GM19035 (cell line): ENCODE measurements around the gene SH3BP5.

Experiments used
- ATAC-seq: cut with Tn5 transposase; IDR thresholded peaks from one replicate; pipeline ENCODE4 v1.9.1; 2021; ENCODE audit not compliant: unreplicated experiment

Gene SH3BP5

DNA sequence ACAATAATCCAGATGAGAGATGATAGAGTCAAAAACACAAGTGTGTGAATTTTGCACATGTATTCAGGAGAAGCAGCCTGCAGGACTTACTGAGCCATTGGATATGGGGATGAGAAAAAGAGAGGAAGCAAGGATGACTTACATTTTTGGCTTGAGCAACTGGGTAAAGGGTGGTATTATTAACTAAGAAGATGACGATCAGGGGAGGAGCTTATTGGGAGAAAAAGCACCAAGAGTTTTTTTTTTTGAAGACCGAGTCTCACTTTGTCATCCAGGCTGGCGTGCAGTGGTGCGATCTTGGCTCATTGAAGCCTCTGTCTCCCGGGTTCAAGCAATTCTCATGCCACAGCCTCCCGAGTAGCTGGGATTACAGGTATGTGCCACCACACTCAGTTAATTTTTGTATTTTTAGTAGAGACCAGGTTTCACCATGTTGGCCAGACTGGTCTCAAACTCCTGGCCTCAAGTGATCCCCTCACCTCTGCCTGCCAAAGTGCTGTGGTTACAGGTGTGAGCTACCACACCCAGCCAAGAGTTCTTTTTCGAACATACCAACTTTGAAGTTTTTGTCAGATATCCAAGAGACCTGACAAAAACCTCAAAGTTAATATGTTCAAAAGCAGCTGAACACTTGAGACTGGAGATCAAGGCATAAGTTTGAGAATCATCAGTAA is 14.8 kb upstream of the SH3BP5 start:
- no peak for ATAC-seq

DNA sequence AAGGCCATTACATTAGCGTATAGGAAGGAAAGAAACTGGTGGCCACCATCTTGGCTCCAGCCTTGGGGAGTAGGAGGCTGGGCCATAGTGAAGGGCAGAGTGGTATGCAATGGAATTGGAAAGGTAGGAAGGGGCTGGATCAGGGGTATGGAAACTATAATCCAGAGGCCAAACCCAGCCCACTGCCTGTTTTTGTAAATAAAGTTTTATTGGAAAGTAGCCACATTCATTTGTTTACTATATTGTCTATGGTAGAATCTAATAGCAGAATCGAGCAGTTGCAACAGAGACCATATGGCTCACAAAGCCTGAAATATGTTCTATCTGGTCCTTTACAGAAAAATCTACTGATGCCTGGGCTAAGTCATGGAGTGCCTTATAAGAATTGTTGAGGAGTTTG is 14.1 kb upstream of the SH3BP5 start:
- ATAC-seq = no peak

DNA sequence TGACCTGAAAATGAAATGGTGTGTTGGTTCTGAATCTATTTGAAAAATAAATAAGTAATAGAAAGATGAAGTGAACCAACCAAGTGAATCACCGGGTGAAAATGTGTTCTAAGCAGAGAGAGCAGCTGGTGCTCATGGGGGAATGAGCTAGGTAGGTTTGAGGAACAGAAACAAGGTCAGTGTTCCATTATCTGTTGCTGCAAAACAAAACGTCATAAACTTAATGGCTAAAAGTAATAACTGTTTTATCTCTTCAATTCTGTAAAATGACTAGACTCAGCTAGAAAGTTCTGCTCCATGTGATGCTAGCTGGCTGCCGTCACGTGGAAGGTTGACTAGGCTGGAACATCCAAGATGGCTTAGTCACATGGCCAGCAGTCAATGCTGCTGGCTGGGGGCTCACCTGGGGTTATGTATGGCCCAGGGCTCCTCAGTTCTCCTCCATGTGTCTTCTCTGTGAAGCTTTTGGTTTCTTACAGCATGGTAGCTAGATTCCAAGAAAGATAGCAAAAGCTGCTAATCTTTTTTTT is 13.3 kb upstream of the SH3BP5 start:
- peak; percentile 85 for ATAC-seq

DNA sequence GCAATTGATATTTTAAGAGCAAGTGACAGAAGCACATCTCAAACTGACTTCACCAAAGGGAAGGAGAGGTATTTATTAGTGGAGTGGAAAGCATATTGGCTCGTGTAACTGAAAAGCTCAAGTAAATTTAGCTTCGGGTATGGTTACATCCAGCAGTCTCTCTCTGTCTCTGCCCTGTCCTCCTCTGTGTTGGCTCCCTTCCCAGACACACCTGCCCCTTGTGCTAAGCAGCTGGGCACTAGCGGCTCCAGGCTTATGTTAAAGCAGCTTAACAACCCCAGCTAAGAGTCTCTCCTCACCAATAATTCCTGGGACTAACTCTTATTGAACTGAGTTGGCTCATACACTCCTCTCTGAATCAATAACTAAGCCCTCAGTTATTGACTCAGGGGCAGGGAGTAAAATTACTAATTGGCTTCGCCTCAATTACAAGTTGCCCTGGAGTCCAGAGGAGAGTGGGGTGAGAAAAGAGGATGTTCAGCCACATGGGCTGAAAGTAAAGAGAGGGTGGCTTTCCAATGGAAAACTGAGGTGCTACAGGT is 12.8 kb upstream of the SH3BP5 start:
- ATAC-seq = no peak

DNA sequence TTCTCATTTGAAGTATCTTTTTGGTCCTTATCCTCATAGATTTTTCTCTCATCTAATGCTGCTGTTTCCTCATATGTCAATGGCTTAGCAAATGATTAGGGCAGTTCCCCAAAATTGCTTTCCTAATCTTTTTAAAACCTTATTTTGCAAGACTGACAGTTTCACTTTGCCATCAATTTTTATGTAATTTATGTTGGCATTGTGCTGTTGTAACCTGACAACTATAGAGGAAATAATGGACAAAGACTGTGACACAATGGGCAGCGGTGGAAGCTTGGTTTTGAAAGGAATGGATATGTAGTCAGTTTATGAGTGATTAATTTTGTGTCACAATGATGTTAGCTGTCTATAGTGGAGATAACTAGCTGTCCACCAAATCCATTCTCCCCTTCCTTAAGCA is 10.6 kb upstream of the SH3BP5 start:
- ATAC-seq = no peak

DNA sequence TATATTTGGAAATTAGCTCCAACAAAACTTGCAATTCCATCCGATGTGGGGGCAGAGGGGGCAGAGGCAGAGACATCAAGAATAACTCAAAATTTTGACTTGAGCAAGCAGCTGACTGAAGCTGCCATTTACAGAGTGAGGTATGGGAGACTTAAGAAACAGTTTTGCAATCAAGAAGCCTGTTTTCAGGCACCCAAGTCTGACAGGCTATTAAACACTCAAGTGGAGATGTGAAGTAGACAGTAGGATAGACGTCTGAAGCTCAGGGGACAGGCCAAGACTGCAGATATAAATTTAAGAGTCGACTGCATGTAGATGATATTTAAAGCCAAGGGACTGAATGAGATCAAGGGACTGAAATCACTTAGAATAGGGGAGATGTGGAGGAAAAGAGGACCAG is 9.9 kb upstream of the SH3BP5 start:
- no peak for ATAC-seq

DNA sequence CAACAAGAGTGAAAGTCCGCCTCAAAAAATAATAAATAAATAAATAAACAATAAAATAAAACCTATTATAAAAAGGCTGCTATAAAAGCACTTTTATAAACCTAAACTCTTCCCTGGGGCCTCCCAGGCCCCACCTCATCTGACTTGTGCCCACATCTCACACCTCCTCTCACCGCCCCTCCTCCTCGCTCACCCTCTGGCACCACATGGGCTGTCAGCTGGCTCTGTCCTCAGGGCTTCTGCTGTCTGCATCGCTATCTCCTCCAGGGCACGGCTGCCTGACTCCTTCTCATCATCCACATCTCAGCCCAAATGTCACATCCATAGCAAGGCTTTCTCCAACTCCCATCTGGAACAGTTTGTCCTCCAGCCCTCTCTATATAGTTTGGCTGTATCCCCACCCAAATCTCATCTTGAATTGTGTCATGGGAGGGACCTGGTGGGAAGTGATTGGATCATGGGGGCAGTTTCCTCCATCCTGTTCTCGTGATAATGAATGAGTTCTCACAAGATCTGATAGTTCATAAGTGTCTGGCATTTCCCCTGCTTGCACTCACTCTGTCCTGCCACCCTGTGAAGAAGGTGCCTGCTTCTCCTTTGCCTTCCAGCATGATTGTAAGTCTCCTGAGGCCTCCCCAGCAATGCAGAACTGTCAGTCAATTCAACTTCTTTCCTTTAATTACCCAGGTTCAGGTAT is 8.8 kb upstream of the SH3BP5 start:
- ATAC-seq = no peak

DNA sequence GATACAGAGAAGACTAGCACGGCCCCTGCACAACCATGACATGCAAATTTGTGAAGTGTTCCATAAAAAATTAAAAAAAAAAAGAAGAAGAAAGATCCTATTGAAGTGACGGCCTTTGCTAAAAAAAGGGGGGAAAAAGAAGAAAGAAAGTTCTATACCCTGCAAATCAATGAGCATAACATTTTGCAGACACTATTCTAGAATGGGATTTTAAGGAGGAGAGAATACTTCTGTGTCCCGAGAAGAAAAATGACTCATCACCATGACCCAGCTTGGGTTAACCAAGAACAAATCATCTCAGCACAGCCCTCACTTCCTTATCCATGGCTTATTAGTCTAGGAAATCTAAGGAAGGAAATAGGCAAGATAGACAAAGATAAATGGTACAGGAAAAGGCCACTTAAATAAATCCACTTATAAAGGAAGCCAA is 7.4 kb upstream of the SH3BP5 start:
- ATAC-seq = no peak

DNA sequence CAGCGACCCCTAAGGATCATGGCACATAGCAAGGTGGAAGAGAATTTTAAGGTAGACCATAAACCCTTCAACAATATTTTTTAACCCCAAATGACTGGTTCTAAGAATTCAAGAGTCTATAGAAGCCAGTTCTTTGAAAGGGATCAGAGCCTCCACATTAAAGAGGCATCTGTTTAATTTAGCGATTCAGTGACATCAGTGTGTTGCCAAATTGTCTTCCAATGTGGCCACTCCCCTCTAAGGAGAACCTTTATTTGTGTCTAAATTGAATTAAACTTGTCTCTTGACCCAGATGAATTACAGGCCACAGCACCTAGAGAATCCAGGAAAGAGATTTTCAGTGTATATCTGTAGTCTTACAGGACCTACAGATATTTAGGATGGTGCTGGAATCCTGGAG is 6.6 kb upstream of the SH3BP5 start:
- no peak for ATAC-seq

DNA sequence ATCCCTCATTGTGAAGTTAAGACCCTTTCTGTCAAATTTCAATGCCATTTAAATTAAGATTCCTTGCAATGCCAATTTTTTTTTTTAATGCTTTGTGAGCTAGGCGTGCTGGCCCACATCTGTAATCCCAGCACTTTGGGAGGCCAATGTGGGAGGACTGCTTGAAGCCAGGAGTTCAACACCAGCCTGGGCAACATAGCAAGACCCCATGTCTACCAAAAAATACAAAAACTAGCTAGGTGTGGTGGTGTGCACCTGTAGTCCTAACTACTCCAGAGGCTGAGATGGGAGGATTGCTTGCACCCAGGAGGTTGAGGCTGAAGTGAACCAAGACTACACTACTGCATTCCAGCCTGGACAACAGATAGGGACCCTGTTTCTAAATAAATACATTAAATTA is 5.6 kb upstream of the SH3BP5 start:
- ATAC-seq = no peak

DNA sequence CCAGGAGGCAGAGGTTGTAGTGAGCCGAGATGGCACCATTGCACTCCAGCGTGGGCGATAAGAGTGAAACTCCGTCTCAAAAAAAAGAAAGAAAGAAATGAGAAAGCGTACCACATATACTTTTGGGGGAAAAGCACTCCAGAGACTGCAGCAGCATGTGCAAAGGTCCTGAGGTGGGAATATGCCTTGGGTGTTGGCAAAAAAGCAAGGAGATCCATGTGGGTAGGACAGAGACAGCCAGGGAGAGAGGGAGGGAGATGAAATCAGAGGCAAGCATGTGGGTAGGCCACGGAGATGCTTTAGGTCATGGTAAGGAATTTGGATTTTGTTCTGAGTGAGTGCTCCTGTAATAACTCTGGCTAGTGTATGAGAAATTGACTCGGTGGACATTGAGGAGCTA is 3.7 kb upstream of the SH3BP5 start:
- ATAC-seq = no peak

DNA sequence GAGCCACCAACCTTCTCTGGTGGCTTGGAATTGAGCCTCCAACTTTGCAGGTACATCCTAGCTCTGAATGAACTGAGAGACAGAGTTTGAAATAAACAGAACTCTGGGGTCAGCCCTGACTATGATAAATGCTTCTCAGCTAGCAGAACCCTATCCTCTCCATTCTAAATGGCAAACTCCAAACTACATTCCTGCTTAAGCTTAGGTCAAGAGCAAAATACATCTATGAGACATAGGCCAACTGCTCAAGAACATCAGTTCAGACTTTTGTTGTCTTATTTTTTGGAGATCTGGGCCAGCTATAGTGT is 1.5 kb upstream of the SH3BP5 start:
- no peak for ATAC-seq

DNA sequence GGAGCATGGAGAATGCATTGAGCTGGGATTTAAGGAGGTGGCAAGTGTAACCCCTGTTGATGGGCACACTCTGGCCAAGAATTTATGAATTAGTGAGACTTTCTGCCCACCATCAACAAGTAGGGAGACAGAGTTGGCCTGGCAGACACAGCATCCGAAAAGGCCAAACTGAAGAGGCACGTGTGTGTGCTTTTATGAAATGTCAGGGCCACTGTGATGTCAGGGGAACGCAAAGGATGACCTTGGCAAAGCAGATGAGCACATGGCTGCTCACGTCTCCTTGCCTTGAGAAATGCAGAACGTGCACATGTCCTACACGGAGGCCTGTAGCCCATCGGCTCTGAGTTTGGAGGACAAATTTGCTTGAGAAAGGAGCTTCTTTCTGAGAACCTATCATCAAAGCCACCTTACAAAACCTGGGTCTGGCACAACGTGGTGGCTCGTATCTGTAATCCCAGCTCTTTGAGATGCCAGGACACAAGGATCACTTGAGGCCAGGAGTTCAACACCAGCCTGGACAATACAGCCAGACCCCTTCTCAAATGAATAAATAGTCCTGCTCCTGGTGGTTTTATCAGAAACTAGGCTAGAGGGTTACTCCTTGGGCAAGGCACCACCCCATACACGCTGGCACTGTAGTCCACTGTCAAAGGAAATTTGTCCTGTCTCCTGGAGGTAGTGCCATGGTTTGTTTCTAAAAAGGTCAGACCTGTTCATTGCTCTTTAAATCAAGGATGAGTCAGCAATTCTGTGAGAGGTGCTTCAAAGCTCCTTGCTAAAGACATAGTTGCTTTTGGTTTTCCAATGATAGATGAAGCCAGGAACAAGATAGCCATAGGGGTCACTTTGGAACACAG is 941 bp upstream of the SH3BP5 start:
- no peak for ATAC-seq

DNA sequence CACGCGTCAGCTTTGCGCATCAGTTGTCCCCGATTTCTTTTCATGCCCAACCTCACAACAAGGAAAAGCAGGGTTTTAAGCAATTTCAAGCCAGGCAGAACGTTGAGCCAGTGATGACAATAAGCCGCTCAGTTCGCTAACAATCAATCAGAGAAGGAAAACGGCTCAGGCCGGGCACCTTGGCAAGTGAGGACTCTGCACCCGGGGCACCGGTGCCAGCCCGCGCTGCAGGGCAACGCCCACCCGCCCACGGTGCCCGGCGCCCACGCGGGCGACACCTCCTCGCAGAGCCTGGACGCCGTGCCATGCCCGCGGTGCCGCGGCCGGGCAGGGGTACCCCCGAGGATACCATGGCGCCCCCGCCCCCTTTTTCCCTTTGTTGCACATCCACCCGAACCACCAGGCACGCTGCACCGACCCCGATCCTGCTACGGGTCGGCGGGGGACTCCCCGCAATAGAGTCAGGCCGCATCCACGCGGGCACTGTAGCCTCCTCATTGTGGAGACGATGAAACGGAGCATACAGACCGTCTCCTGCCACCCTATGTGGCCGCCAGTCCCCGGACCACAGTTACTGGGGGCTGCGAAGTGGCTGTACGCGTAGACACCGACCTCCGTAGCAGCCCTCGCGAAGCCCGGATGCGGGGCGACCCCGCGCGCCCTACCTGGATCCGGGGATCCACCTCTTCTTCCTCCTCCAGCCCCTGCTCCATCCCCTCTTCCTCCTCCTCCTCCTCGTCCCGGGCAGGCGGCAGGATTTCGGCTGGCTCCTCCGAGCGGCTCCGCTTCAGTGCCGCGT is 581 bp downstream of the SH3BP5 start:
- peak; percentile 38 for ATAC-seq

DNA sequence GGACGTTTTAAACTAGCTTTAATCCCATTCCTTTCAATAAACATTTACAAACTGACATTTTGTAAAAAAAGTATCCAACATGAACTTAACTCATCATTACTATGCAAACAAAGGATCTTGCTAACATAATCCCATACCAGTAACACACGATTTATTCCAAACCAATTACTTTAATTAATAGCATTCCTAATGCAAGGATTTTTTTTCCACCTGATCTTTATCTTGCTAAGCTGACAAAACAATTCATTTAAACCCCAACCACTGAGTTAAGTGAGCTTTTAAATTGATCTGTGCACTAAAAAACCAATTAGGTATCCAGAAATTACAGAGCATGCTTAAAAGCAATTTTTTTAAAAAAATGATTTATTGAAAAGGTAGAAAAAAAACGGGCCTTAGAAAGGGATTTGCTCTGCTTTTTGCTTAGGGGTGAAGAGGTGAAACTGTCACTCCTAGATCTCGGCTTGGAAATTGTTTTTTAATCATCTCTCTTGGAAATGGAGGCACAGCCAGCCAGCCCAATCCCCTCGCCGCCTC is 1.2 kb downstream of the SH3BP5 start:
- no peak for ATAC-seq

DNA sequence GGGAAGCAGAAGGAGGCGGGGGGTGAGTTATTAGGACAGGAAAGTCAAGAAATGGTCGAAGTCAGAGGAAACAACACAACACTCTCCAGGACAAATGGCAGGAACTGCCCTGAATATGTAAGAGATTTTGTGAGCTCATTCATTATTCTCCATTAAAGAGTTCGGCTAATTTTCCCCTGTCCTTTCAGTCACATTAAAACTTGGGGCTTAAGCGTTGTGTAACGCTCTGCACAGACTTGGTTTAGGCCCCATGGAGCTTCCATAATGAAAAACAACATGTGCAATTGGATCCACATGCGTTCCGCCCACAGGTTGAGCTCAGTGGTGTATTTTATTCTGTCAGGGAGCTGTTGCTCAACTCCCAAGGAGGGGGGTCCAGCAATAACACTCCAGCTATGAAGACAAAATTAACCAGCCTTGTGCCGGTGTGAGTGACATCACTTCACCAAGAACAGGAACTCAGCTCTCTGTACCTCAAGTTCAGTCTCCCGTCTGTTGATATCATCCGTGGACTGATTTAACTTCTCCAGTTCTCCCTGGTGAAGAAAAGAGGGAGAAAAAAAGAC is 2.3 kb downstream of the SH3BP5 start:
- no peak for ATAC-seq

DNA sequence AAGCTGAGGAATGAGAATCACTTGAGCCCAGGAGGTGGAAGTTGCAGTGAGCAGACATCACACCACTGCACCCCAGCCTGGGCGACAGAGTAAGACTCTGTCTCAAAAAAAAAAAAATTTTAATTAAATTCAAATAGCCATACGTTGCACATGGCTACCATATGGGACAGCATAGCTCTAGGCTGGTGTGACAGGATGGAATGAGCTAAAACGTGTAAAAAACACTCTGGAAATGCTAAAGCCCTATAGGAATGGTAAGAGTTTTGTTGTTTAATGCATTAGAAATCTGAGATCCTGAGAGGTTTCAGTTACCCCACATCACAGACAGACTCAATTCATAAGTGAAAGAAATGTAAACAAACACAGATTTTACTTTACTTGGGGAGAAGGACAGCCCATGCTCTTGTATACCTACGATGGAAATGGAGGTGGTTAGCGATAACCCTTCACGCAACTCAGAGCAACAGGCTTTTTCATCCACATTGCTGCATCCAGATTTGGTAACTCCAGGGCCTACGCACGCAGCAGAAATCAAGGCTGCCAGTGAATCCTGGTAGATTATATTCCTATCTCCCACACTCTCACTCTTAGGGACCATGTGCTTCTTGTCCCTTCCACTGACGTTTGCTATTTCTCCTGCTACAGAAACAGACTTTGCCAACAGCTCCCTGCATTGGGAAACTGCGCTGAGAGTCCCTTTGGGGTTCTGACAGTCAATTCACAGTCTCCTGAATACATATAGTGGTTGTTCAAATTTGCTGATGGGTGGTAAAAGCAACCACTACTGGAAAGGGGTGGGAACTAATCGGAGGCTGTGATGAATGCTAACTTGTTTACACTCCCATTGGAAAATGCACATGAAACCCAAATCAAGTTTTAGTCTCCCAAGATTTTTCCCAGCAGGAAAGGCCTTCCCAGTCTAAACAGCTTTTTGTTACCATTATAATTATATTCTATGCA is 3.1 kb downstream of the SH3BP5 start:
- ATAC-seq = no peak

DNA sequence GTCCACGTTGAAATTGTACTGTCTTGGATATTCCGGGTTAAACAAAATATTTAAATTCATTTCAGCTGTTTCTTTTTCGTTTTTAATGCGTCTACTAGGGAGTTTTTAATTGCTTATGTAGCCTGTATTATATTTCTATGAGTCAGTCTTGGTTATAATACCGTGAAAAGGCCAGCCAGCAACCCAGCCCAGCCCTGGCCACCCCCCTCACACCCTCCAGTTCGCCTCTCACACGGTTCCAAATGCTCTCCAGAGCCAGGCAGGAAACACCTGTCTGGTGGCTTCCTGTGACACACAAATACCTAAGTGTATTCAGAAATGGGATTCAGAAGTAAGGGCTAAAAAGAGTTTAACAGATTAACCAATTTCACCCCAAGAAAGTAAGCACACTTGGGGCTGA is 4.4 kb downstream of the SH3BP5 start:
- ATAC-seq = no peak

DNA sequence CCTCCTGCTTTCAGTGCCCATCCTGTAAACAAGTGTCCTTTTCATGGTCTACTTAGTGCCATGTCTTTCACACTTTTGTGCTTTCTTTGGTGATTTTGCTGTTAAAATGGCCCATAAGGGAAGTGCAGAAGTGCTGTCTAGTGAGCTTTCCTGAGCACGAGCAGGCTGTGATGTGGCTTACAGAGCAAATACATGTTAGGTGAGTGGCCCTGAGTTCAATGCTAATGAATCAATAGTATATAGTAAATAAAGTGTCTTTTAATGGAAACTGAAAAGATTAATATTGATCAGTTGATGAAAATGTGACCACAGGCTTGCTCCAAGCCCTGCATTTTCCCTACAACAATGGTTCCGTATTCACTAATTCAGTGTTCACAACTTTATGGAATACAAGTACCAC is 5.7 kb downstream of the SH3BP5 start:
- ATAC-seq = no peak
